HCT116 (cell line): ENCODE data around the gene USP12. TPM values are rescaled to one million over a fixed set of nuclear protein-coding genes. Genes with fewer than 3 reads are reported as not detected.

Experiments
- ATAC-seq: fragments of 200-7000 bp; cut with Tn5 transposase; 2 replicates; pipeline ENCODE4 v1.9.1; 2020; ENCODE audit warnings: mild to moderate bottlenecking, moderate library complexity
- BruUV-seq: library from RNA; stranded (reverse); fragments of 400-500 nt; replicated peaks from 2 replicates; lab custom pipeline; 2021; lab: Mats Ljungman, UMichigan
- CTCF ChIA-PET: fragments of 300-600 bp; sonication (Branson Sonifier 250); formaldehyde crosslinking; loops from one replicate; lab custom pipeline; 2021; ENCODE audit warnings: antibody characterized with exemption; lab: Charles Lee
- POLR2A ChIA-PET: fragments of 300-600, 350-600 bp; sonication (Branson Sonifier 250); formaldehyde crosslinking; loops from one replicate; lab custom pipeline; 2021; ENCODE audit warnings: antibody characterized with exemption; lab: Charles Lee
- RAD21 ChIA-PET, 2 experiments: fragments of 300-600 bp; sonication (Branson Sonifier 250); formaldehyde crosslinking; loops; one replicate each; lab custom pipeline; 2023; ENCODE audit warnings: low total read pairs in 2 of 2; ENCODE audit not compliant: uncharacterized antibody in 2 of 2, unreplicated experiment in 2 of 2, low non-redundant PET in 1 of 2; lab: Charles Lee
- DNase-seq: peaks from one replicate; pipeline ENCODE4 v3.0.0-alpha.2; 2010; ENCODE audit warnings: low read depth, low spot score
- H2AFZ ChIP-seq: fragments of 200-600 bp; shearing (Covaris generic), sonication (generic); 2 replicates; pipeline ENCODE4 v1.6.1; 2017; ENCODE audit warnings: low read depth, mixed run types, mixed read lengths, antibody characterized with exemption, low read length; ENCODE audit not compliant: poor library complexity, severe bottlenecking
- H3K27ac ChIP-seq: 2 replicates; pipeline ENCODE4 v1.5.1; 2012; ENCODE audit warnings: low read depth, low read length
- H3K27me3 ChIP-seq: fragments of 200-600 bp; sonication (generic); 2 replicates; pipeline ENCODE4 v1.6.1; 2016; ENCODE audit warnings: mixed run types, low read length, mixed read lengths; ENCODE audit not compliant: insufficient read depth
- H3K36me3 ChIP-seq, 2 experiments: fragments of 200-500 bp in 1 of 2; fragments of 200-600 bp in 1 of 2; sonication (Bioruptor generic) in 1 of 2; sonication (generic) in 1 of 2; 2 replicates each; pipeline versions ENCODE4 v1.5.1 to v1.6.1; 2014 to 2016; ENCODE audit warnings: low read length in 2 of 2, inconsistent platforms in 1 of 2, mixed read lengths in 1 of 2, mixed run types in 1 of 2; ENCODE audit not compliant: insufficient read depth in 2 of 2, control insufficient read depth in 1 of 2
- H3K4me1 ChIP-seq, 2 experiments: fragments of 200-600 bp in 1 of 2; sonication (generic) in 1 of 2; 2 replicates each; pipeline versions ENCODE4 v1.5.1 to v1.6.1; 2012 to 2017; ENCODE audit warnings: low read length in 2 of 2, inconsistent platforms in 1 of 2, mild to moderate bottlenecking in 1 of 2, mixed read lengths in 1 of 2, mixed run types in 1 of 2, moderate library complexity in 1 of 2; ENCODE audit not compliant: insufficient read depth in 2 of 2, control insufficient read depth in 1 of 2
- H3K4me2 ChIP-seq: fragments of 200-600 bp; sonication (generic); 2 replicates; pipeline ENCODE4 v1.6.1; 2017; ENCODE audit warnings: mixed run types, low read length, mixed read lengths
- H3K4me3 ChIP-seq, 2 experiments: fragments of 200-600 bp in 1 of 2; sonication (generic) in 1 of 2; replicated peaks in 1 of 2; 2 replicates each; pipeline ENCODE4 v1.5.1; 2011 to 2016; ENCODE audit warnings: low read length in 2 of 2, control low read depth in 1 of 2, low read depth in 1 of 2, mild to moderate bottlenecking in 1 of 2, mixed read lengths in 1 of 2, mixed run types in 1 of 2
- H3K79me2 ChIP-seq: fragments of 200-600 bp; sonication (generic); 2 replicates; pipeline ENCODE4 v1.6.1; 2017; ENCODE audit warnings: mild to moderate bottlenecking, mixed run types, low read length, moderate library complexity, mixed read lengths; ENCODE audit not compliant: insufficient read depth
- H3K9ac ChIP-seq: fragments of 200-600 bp; sonication (generic); 2 replicates; pipeline ENCODE4 v1.6.1; 2016; ENCODE audit warnings: low read length, mixed read lengths
- H3K9me2 ChIP-seq: fragments of 200-600 bp; sonication (generic), shearing (Covaris generic); 2 replicates; pipeline ENCODE4 v1.6.1; 2017; ENCODE audit warnings: mixed run types, mild to moderate bottlenecking, moderate library complexity; ENCODE audit not compliant: insufficient read depth
- H3K9me3 ChIP-seq, 2 experiments: fragments of 200-500 bp in 1 of 2; fragments of 200-600 bp in 1 of 2; sonication (Bioruptor generic) in 1 of 2; sonication (generic) in 1 of 2; 2 replicates each; pipeline ENCODE4 v1.6.1; 2014 to 2017; ENCODE audit warnings: low read length in 2 of 2, mixed read lengths in 2 of 2, inconsistent platforms in 1 of 2, low read depth in 1 of 2, mild to moderate bottlenecking in 1 of 2, mixed run types in 1 of 2, moderate library complexity in 1 of 2; ENCODE audit not compliant: control insufficient read depth in 1 of 2, insufficient read depth in 1 of 2
- H4K20me1 ChIP-seq: fragments of 200-600 bp; sonication (generic), shearing (Covaris generic); 2 replicates; pipeline ENCODE4 v1.6.1; 2017; ENCODE audit warnings: mixed run types, mild to moderate bottlenecking, moderate library complexity; ENCODE audit not compliant: insufficient read depth
- ATF3 ChIP-seq: IDR thresholded peaks from 2 replicates; pipeline ENCODE4 v1.6.1; 2012
- EZH2 ChIP-seq: fragments of 200-600 bp; sonication (generic); IDR thresholded peaks from 2 replicates; pipeline ENCODE4 v1.6.1; 2017; ENCODE audit warnings: antibody characterized with exemption, mixed run types
- EZH2phosphoT487 ChIP-seq: fragments of 200-600 bp; IDR thresholded peaks from 2 replicates; pipeline ENCODE4 v1.6.1; 2018; ENCODE audit warnings: antibody characterized with exemption, borderline replicate concordance
- JUND ChIP-seq: IDR thresholded peaks from 2 replicates; pipeline ENCODE4 v1.6.1; 2012
- MAX ChIP-seq: IDR thresholded peaks from 2 replicates; pipeline ENCODE4 v1.6.1; 2012
- POLR2A ChIP-seq: IDR thresholded peaks from 2 replicates; pipeline ENCODE4 v1.7.0; 2011; ENCODE audit warnings: borderline replicate concordance; ENCODE audit not compliant: insufficient read depth, insufficient read length; ENCODE audit errors: extremely low read depth
- POLR2AphosphoS5 ChIP-seq: IDR thresholded peaks from 2 replicates; pipeline ENCODE4 v1.6.1; 2011; ENCODE audit warnings: mild to moderate bottlenecking, low read depth, low read length, moderate library complexity
- RAD21 ChIP-seq: IDR thresholded peaks from 2 replicates; pipeline ENCODE4 v1.6.1; 2012; ENCODE audit warnings: low read depth, mild to moderate bottlenecking
- SP1 ChIP-seq: IDR thresholded peaks from 2 replicates; pipeline ENCODE4 v1.6.1; 2012; ENCODE audit warnings: low read depth
- SRF ChIP-seq: IDR thresholded peaks from 2 replicates; pipeline ENCODE4 v1.6.1; 2012; ENCODE audit warnings: low read depth
- ZBTB33 ChIP-seq: IDR thresholded peaks from 2 replicates; pipeline ENCODE4 v1.6.1; 2011; ENCODE audit warnings: mild to moderate bottlenecking, low read length, moderate library complexity; ENCODE audit not compliant: insufficient replicate concordance; ENCODE audit errors: extremely low read depth
- ZNF274 ChIP-seq: fragments of 200-500 bp; sonication (Bioruptor generic); IDR thresholded peaks from 2 replicates; pipeline ENCODE4 v1.6.1; 2014; ENCODE audit warnings: mild to moderate bottlenecking, low read depth, low read length, inconsistent platforms
- intact Hi-C: fragments of 100-400 bp; cut with micrococcal nuclease; formaldehyde crosslinking; loops from 2 replicates; pipeline ENCODE4 v1.10.0; 2022
- total RNA-seq: library from RNA; stranded (reverse); gene quantifications from one replicate; pipeline ENCODE4 v1.2.1, GENCODE V29; 2021; ENCODE audit not compliant: unreplicated experiment

The USP12 gene
- total RNA-seq, 1 experiment from 2014 or later: 28.3 TPM

GRCh38 chr13:27188239-27188638 is 16.6 kb upstream of the USP12 start:
- no peaks in the 10 kb centered on the region for H4K20me1 ChIP-seq
- no TSS peak for BruUV-seq
- ATAC-seq: no peak
- H2AFZ ChIP-seq: no peak overlapping the region
- no peak for TF ChIP-seq ZNF274
- no peak for TF ChIP-seq SP1
- intact Hi-C loops: no loop called here
- no peaks in the 10 kb centered on the region for H3K36me3 ChIP-seq
- H3K9me2 ChIP-seq: no peaks in the 10 kb centered on the region
- H3K27ac ChIP-seq: no peak overlapping the region
- CTCF ChIA-PET: no interaction called here
- RAD21 ChIA-PET: no interaction called here
- POLR2A ChIA-PET: interaction anchor here (0.7 kb wide), 1 partner anchor 200 kb away, joined by 6 read pairs; no protein-coding TSS in a partner anchor
- H3K4me3 ChIP-seq: no peak overlapping the region
- no peak for DNase-seq
- H3K79me2 ChIP-seq: no peaks in the 10 kb centered on the region
- no peaks in the 10 kb centered on the region for H3K9me3 ChIP-seq
- no peak overlapping the region for H3K4me2 ChIP-seq
- no peaks in the 10 kb centered on the region for H3K27me3 ChIP-seq
- H3K4me1 ChIP-seq: peaks cover 2 to 40% of the 10 kb centered on the region in 2 experiments; a peak in 3 of 4 replicates
- H3K9ac ChIP-seq: no peak overlapping the region

- H3K4me1 ChIP-seq: peaks cover 7 to 40% of the 10 kb centered on the region in 2 experiments; a peak in 3 of 4 replicates
- RAD21 ChIA-PET: no interaction called here
- H3K9me3 ChIP-seq: no peaks in the 10 kb centered on the region
- no peaks in the 10 kb centered on the region for H3K79me2 ChIP-seq
- DNase-seq: no peak
- no peak overlapping the region for H3K9ac ChIP-seq
- no peak overlapping the region for H3K4me2 ChIP-seq
- no peak overlapping the region for H3K4me3 ChIP-seq
- intact Hi-C loops: no loop called here
- no peaks in the 10 kb centered on the region for H4K20me1 ChIP-seq
- no peaks in the 10 kb centered on the region for H3K36me3 ChIP-seq
- H3K27me3 ChIP-seq: no peaks in the 10 kb centered on the region
- BruUV-seq: no TSS peak
- POLR2A ChIA-PET: no interaction called here
- TF ChIP-seq POLR2A (no peak), ATF3 (no peak), JUND (no peak), MAX (no peak), POLR2AphosphoS5 (no peak), EZH2phosphoT487 (no peak), RAD21 (no peak), SP1 (no peak), EZH2 (no peak), SRF (no peak), ZBTB33 (no peak)
- TF ChIP-seq, all 23 proteins: peak for 0
- no peak for ATAC-seq
- no peak overlapping the region for H2AFZ ChIP-seq
- H3K27ac ChIP-seq: no peak overlapping the region
- CTCF ChIA-PET: no interaction called here
- H3K9me2 ChIP-seq: no peaks in the 10 kb centered on the region
Observed at GRCh38 chr13:27186295-27186694, 14.7 kb upstream of the USP12 start.
